Measurements from ENCODE around the gene SERPINB10.

The SERPINB10 gene

DNA sequence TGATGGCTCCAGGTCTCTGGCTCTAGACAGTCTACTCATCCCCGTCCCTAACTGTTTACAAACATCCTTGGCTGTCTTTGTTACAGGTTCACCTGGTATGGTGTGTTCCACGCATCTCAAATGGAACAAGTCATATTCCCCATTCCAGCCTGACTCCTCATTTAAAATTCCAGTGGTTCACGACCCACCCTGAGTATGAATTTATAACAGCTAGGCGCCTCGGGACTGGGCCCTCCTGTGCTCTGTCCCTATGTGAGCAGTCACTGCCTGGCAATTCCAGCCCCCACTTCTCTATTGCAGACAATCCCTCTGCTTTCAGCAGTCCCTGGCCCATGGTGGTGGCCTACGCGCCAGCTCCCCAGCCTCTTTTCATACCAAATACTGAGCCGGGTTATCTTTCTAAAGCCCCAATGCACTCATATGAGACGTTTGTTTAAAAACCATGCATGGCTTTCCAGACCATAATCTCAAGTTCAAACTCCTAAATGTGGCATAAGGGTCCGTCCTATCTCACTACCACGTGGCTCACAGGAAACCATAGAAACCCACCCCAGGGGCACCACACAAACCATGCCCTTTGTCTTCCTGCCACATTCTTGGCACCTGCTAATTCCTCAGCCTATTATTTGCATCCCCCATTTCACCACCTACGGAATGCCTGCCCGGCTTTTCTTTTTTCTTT lies 63.7 kb downstream of the SERPINB10 start:
- no peak for DNase-seq (ENCODE audit: low spot score)
- TF ChIP-seq, protein P1, sequence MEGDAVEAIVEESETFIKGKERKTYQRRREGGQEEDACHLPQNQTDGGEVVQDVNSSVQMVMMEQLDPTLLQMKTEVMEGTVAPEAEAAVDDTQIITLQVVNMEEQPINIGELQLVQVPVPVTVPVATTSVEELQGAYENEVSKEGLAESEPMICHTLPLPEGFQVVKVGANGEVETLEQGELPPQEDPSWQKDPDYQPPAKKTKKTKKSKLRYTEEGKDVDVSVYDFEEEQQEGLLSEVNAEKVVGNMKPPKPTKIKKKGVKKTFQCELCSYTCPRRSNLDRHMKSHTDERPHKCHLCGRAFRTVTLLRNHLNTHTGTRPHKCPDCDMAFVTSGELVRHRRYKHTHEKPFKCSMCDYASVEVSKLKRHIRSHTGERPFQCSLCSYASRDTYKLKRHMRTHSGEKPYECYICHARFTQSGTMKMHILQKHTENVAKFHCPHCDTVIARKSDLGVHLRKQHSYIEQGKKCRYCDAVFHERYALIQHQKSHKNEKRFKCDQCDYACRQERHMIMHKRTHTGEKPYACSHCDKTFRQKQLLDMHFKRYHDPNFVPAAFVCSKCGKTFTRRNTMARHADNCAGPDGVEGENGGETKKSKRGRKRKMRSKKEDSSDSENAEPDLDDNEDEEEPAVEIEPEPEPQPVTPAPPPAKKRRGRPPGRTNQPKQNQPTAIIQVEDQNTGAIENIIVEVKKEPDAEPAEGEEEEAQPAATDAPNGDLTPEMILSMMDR (IDR thresholded peaks at IDR 0.05; ENCODE audit: extremely low read depth, missing control alignments) = no peak

DNA sequence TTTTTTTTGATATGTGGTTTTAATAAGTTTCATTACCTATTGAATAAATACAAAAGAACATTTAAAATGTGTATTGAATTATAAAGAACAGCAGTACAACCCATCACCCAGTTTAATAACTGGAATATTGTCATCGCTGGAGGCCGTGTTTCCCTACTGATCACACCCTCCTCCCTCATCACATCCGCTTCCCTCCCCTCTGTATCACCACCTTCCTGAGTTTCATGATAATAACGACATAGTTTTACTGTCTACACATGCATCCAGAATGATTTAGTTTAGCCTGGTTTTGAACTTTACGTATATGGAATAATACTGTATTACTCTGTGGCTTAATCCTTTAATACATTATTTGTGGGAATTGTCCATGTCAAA lies 64.2 kb downstream of the SERPINB10 start:
- TF ChIP-seq, protein P1 (IDR thresholded peaks at IDR 0.05; ENCODE audit: extremely low read depth, missing control alignments) = no peak
- DNase-seq (ENCODE audit: low spot score) = no peak

DNA sequence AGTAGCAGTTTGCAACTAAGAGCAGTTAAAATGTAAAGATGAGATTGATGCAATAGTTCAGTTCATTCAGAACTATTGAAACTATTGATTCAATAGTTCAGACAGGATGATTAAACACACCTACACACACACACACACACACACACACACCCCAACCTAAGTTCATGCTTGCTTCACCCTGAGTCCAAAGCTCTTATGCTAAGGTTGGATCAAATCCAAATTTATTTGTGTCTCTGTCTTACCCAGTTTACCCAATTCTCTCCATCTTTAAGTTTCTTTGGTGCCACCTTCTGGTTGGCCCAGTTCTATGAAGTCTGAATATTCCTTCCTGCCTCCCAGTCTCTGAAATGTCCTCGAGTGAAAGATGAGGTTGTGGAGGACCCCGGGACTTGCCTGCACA lies 67.2 kb downstream of the SERPINB10 start:
- DNase-seq (ENCODE audit: low spot score) = no peak
- TF ChIP-seq, protein P1 (IDR thresholded peaks at IDR 0.05; ENCODE audit: extremely low read depth, missing control alignments) = peak; percentile 36

- DNase-seq (ENCODE audit: low spot score) = no peak
- TF ChIP-seq, protein P1 (IDR thresholded peaks at IDR 0.05; ENCODE audit: extremely low read depth, missing control alignments) = no peak
These were observed 67.9 kb downstream of the SERPINB10 start for GRCh38 chr18:63975628-63976027.

GRCh38 chr18:63977040-63977439 lies 69.3 kb downstream of the SERPINB10 start:
- DNase-seq (ENCODE audit: low spot score) = no peak
- TF ChIP-seq, protein P1 (IDR thresholded peaks at IDR 0.05; ENCODE audit: extremely low read depth, missing control alignments) = no peak

DNA sequence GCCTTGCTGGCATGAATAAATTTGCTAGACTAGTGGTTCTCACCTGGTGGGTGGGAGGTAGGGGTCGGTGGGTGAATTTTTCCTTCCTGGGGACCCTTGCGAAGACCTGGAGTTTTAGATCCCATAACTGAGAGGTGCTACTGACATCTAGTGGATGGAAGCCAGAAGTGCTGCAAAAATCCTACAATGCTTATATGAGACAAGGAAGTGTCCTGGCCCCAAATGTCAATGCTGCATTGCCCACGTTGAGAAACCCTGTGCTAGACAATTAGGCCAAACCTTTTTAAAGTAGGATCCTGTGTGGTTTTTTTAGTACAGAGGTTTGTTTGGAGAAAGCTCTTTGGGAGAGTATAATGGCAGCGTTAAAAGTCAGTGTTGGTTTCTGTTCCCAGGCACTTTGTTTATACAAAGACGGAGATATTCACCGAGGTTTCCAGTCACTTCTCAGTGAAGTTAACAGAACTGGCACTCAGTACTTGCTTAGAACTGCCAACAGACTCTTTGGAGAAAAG lies 71.7 kb downstream of the SERPINB10 start:
- DNase-seq (ENCODE audit: low spot score) = peak; percentile 63
- TF ChIP-seq, protein P1 (IDR thresholded peaks at IDR 0.05; ENCODE audit: extremely low read depth, missing control alignments) = peak; percentile 71

DNA sequence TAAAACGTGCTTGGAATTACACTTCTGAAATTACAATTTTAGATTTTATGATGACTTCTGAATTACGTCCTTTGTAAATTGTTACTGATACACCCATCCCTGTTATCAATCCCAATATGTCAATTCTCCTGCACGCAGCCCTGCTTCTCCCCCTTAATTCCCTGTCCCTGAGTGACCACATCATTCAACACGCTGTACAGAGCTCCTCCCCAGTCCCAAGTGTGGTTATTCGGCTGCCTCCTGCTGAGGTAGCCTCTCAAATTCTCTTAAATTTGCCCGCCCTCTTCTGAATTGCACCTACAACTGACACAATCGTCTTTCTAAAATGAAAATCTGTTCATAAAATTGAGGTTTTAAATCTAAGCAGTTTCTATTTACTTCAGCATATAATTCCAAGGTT lies 72.3 kb downstream of the SERPINB10 start:
- TF ChIP-seq, protein P1 (IDR thresholded peaks at IDR 0.05; ENCODE audit: extremely low read depth, missing control alignments) = no peak
- DNase-seq (ENCODE audit: low spot score) = no peak

Data from GM20000 (cell line).